ENCODE data around the gene FAM200C.

GRCh38 chr5:160441311-160441781 lies 41.5 kb upstream of the FAM200C start:
- TF ChIP-seq SRF (IDR thresholded peaks at IDR 0.05; ENCODE audit: low read depth in 2 of 2, low read length in 2 of 2) (no peak), NRF1 (conservative IDR thresholded peaks at IDR 0.05; ENCODE audit: low read depth, low read length) (no peak), CBX5 (IDR thresholded peaks at IDR 0.05; ENCODE audit: low read depth) (no peak), EP300 (IDR thresholded peaks at IDR 0.05; ENCODE audit: borderline replicate concordance in 1 of 2, control insufficient read depth in 1 of 2, low read depth in 2 of 2, low read length in 2 of 2) (peak in 1 of 2 experiments; percentile 25; a peak in 1 of 4 replicates), HDGF (IDR thresholded peaks at IDR 0.05) (no peak), ZNF24 (IDR thresholded peaks at IDR 0.05) (no peak), POLR2A (IDR thresholded peaks at IDR 0.05; ENCODE audit: low read depth, low read length) (no peak), BCL3 (IDR thresholded peaks at IDR 0.05; ENCODE audit: borderline replicate concordance, insufficient read depth, low read depth, low read length, poor library complexity, severe bottlenecking) (no peak), POLR2AphosphoS5 (IDR thresholded peaks at IDR 0.05; ENCODE audit: low read length) (0 out of 2 replicates have a peak, but pooled peaks have one; percentile 34)
